Left lung (tissue), 10 donors: Measurements from ENCODE around the gene CD209. TPM values are rescaled to one million over a fixed set of nuclear protein-coding genes. Genes with fewer than 3 reads are reported as not detected.

Experiments
- ATAC-seq: fragments of 200-7000 bp; cut with Tn5 transposase; one replicate; pipeline ENCODE4 v1.9.1; 2020; ENCODE audit warnings: moderate library complexity
- DNase-seq, 4 donors: peaks; one replicate each; pipeline ENCODE4 v3.0.0-alpha.2; 2013 to 2020
- H3K27ac ChIP-seq, 2 donors: fragments of 200-600 bp; sonication (generic) in 1 of 2; one replicate each; pipeline versions ENCODE4 v1.5.0 to v1.8.0; 2020 to 2021
- H3K27me3 ChIP-seq, 2 donors: fragments of 200-600 bp; sonication (generic) in 1 of 2; one replicate each; pipeline versions ENCODE4 v1.5.0 to v1.8.0; 2020 to 2021
- H3K36me3 ChIP-seq, 2 donors: fragments of 200-600 bp; sonication (generic) in 1 of 2; one replicate each; pipeline versions ENCODE4 v1.5.0 to v1.8.0; 2020 to 2021
- H3K4me1 ChIP-seq, 2 donors: fragments of 200-600 bp; one replicate each; pipeline ENCODE4 v1.8.0; 2021
- H3K4me3 ChIP-seq, 2 donors: fragments of 200-600 bp; sonication (generic) in 1 of 2; one replicate each; pipeline versions ENCODE4 v1.5.0 to v1.8.0; 2020 to 2021; ENCODE audit warnings: mild to moderate bottlenecking in 1 of 2
- H3K9me3 ChIP-seq, 2 donors: fragments of 200-600 bp; sonication (generic) in 1 of 2; one replicate each; pipeline versions ENCODE4 v1.5.0 to v1.8.0; 2020 to 2021
- intact Hi-C, 2 donors: fragments of 100-400 bp; cut with DNase I; formaldehyde crosslinking; loops; one replicate each; pipeline versions ENCODE4 v1.11.2 to v1.14.2; 2022
- polyA plus RNA-seq, 6 donors: library from polyadenylated mRNA; unstranded; fragments of 120-200 nt; gene quantifications; one replicate each; pipeline ENCODE4 v1.2.1, GENCODE V29; 2013; ENCODE audit not compliant: insufficient read length in 6 of 6
- total RNA-seq, 2 donors: library from RNA; stranded (reverse); fragmentation: NEBNext Ultra II Directional; extraction: Animal tissue kit (Norgen Biotek cat#: 25700); gene quantifications; one replicate each; pipeline ENCODE4 v1.2.1, GENCODE V29; 2021
- TF ChIP-seq, protein P1 (sequence below), 2 donors: fragments of 200-600 bp; sonication (generic) in 1 of 2; IDR thresholded peaks; one replicate each; pipeline versions ENCODE4 v1.5.0 to v1.8.0; 2021; ENCODE audit warnings: antibody characterized with exemption in 2 of 2
- donor health status: DM: no; HTN: yes; CAD: no.
- donor health status: DM: no; HTN: no; CAD: no.

CD209 gene
- total and polyA plus RNA-seq, 8 donors: 2.9 to 10.6 (median 3.2) TPM

DNA sequence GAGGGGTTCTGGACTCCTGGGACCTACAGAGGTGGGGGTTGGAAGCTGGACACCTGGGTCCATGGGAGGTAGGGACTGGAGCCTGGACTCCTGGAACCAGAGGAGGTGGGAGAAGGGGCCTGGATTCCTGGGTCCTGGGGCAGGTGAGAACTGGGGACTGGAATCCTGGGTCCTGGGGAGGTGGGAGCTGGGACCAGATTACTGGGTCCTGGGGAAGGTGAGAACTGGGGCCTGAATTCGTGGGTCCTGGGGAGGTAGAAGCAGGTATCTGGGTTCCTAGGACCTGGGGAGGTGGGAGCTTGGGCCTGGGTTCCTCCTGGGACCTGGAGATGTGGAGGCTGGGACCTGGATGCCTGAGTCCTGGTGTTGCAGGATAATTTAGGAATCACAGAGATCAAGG lies 16.4 kb upstream of the CD209 start:
- H3K27ac ChIP-seq: no peak overlapping the region
- intact Hi-C loops: no loop called here
- no peak overlapping the region for H3K4me3 ChIP-seq
- H3K36me3 ChIP-seq: no peaks in the 10 kb centered on the region
- ATAC-seq (no peak), DNase-seq (no peak)
- peaks cover 0 to 10% of the 10 kb centered on the region in 2 donors for H3K27me3 ChIP-seq
- H3K9me3 ChIP-seq: peaks cover 0 to 14% of the 10 kb centered on the region in 2 donors
- TF ChIP-seq, protein P1, sequence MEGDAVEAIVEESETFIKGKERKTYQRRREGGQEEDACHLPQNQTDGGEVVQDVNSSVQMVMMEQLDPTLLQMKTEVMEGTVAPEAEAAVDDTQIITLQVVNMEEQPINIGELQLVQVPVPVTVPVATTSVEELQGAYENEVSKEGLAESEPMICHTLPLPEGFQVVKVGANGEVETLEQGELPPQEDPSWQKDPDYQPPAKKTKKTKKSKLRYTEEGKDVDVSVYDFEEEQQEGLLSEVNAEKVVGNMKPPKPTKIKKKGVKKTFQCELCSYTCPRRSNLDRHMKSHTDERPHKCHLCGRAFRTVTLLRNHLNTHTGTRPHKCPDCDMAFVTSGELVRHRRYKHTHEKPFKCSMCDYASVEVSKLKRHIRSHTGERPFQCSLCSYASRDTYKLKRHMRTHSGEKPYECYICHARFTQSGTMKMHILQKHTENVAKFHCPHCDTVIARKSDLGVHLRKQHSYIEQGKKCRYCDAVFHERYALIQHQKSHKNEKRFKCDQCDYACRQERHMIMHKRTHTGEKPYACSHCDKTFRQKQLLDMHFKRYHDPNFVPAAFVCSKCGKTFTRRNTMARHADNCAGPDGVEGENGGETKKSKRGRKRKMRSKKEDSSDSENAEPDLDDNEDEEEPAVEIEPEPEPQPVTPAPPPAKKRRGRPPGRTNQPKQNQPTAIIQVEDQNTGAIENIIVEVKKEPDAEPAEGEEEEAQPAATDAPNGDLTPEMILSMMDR (IDR thresholded peaks at IDR 0.05): no peak
- H3K4me1 ChIP-seq: no peaks in the 10 kb centered on the region

DNA sequence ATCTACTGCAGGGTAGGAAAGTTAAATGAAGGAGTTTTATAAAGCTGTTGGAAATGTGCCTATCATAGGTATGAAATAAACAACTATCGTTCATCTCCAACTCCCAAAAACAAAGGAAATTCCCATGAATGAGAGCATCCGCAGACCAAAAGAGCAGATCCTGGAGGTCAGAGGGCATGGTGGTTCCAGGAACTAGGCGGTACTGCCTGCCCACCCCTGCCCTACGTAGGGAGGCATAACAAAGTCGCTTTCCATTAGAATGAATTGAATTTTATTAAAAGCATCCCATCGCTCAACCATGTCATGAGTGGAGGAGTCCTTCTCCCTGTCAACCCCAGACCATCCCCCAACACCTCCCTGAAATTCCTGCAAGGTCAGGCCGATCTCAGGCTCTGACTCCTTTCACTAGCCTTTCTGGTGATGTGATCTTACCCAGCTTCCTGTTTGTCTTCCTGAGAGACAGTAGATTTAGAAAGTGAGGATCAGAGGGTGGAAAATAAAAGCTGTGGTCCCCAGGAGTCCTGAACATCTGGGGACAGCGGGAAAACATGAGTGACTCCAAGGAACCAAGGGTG lies 15.5 kb upstream of the CD209 start, which contains the start of gene CLEC4M:
Gene CLEC4M, plus strand, starts transcription at position 525 of the 575 bp plus-strand sequence. Its CDS starts 24 bp downstream, at position 549.
- H3K27ac ChIP-seq: no peak within 1 kb of the TSS

DNA sequence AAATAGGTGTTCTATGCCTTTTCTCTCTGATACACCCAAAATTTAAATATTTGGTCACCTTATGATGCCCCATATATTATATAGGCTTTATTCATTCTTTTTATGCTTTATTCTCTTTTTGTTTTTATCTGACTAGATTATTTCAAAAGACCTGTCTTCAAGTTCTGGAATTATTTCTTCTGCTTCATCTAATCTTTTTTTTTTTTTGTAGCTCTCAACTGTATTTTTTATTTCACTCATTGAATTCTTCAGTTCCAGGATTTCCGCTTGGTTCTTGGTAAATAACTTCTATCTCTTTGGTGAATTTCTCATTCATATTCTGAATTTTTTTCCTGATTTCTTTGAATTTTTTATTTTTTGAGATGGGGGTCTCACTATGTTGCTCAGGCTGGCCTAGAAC lies 11.8 kb upstream of the CD209 start:
- Histone ChIP-seq H3K9me3 (peaks cover 0 to 46% of the 10 kb centered on the region in 2 donors), H3K27me3 (no peaks in the 10 kb centered on the region), H3K27ac (no peak overlapping the region), H3K4me3 (no peak overlapping the region), H3K4me1 (no peaks in the 10 kb centered on the region), H3K36me3 (no peaks in the 10 kb centered on the region)
- DNase-seq (no peak), ATAC-seq (no peak)
- intact Hi-C loops: no loop called here
- TF ChIP-seq, protein P1 (IDR thresholded peaks at IDR 0.05): no peak

More for the DNA sequence above, 15.5 kb upstream of the CD209 start, which contains the start of gene CLEC4M:
- intact Hi-C loops: no loop called here
- no peaks in the 10 kb centered on the region for H3K36me3 ChIP-seq
- H3K4me1 ChIP-seq: no peaks in the 10 kb centered on the region
- peaks cover 0 to 23% of the 10 kb centered on the region in 2 donors for H3K9me3 ChIP-seq
- no peak for DNase-seq
- H3K4me3 ChIP-seq: no peak within 1 kb of the TSS
- TF ChIP-seq, protein P1 (IDR thresholded peaks at IDR 0.05): no peak
- ATAC-seq: no peak
- H3K27me3 ChIP-seq: peaks cover 0 to 7% of the 10 kb centered on the region in 2 donors

DNA sequence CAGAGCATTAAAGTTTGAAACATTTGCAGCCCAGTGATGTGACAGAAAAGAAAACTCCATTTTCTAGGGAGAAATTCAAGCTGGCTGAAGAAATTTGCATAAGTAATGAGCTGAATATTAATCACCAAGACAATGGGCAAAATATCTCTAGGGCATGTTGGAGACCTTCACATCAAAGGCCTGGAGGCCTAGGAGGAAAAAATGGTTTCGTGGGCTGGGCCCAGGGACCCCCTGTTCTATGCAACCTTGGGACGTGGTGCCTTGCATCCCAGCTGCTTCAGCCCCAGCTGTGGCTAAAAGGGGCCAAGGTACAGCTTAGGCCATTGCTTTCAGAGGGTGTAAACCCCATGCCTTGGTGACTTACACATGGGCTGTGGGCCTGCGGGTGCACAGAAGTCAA lies 10.0 kb upstream of the CD209 start:
- TF ChIP-seq, protein P1 (IDR thresholded peaks at IDR 0.05): no peak
- intact Hi-C loops: no loop called here
- Histone ChIP-seq H3K27ac (no peak overlapping the region), H3K36me3 (no peaks in the 10 kb centered on the region), H3K9me3 (peaks cover 0 to 46% of the 10 kb centered on the region in 2 donors), H3K4me1 (no peaks in the 10 kb centered on the region), H3K4me3 (no peak overlapping the region), H3K27me3 (no peaks in the 10 kb centered on the region)
- DNase-seq: no peak
- ATAC-seq: no peak

DNA sequence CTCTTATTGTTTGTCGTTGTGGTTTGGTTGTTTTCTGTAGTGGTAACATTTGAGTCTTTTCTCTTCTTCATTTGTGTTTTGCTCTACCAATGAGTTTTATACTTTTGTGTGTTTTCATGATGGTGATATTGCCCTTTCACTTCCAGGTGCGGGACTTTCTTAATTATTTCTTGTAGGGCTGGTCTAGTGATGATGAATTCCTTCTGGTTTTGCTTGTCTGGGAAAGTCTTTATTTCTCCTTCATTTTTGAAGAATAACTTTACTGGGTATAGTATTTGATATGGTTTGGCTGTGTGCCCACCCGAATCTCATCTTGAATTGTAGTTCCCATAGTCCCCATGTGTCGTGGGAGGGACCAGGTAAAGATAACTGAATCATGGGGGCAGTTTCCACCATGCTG lies 8.9 kb upstream of the CD209 start:
- H3K27me3 ChIP-seq: no peaks in the 10 kb centered on the region
- TF ChIP-seq, protein P1 (IDR thresholded peaks at IDR 0.05): no peak
- no peaks in the 10 kb centered on the region for H3K36me3 ChIP-seq
- peaks cover 0 to 46% of the 10 kb centered on the region in 2 donors for H3K9me3 ChIP-seq
- H3K4me1 ChIP-seq: no peaks in the 10 kb centered on the region
- no peak overlapping the region for H3K4me3 ChIP-seq
- H3K27ac ChIP-seq: no peak overlapping the region
- intact Hi-C loops: no loop called here
- ATAC-seq: no peak
- no peak for DNase-seq
